Esophagus muscularis mucosa (tissue), 4 donors: ENCODE measurements around the gene PPP6R1.

Source experiments
- EP300 ChIP-seq: sonication (generic); formaldehyde crosslinking; IDR thresholded peaks from one replicate; pipeline ENCODE4 v1.6.1; 2017; ENCODE audit warnings: antibody characterized with exemption
- POLR2AphosphoS5 ChIP-seq, 2 donors: sonication (generic); formaldehyde crosslinking; IDR thresholded peaks; one replicate each; pipeline ENCODE4 v1.6.1; 2017; ENCODE audit warnings: antibody characterized with exemption in 2 of 2
- TF ChIP-seq, protein P1 (sequence below), 3 experiments: fragments of 200-600 bp in 2 of 3; fragments of 450-650 bp in 1 of 3; sonication (generic) in 2 of 3; IDR thresholded peaks; one replicate each; pipeline ENCODE4 v1.5.1; 2017 to 2019; ENCODE audit warnings: antibody characterized with exemption in 3 of 3, mild to moderate bottlenecking in 2 of 3, moderate library complexity in 1 of 3

- TF ChIP-seq, protein P1, sequence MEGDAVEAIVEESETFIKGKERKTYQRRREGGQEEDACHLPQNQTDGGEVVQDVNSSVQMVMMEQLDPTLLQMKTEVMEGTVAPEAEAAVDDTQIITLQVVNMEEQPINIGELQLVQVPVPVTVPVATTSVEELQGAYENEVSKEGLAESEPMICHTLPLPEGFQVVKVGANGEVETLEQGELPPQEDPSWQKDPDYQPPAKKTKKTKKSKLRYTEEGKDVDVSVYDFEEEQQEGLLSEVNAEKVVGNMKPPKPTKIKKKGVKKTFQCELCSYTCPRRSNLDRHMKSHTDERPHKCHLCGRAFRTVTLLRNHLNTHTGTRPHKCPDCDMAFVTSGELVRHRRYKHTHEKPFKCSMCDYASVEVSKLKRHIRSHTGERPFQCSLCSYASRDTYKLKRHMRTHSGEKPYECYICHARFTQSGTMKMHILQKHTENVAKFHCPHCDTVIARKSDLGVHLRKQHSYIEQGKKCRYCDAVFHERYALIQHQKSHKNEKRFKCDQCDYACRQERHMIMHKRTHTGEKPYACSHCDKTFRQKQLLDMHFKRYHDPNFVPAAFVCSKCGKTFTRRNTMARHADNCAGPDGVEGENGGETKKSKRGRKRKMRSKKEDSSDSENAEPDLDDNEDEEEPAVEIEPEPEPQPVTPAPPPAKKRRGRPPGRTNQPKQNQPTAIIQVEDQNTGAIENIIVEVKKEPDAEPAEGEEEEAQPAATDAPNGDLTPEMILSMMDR (IDR thresholded peaks at IDR 0.05) = no peak
- no peak for TF ChIP-seq EP300
- no peak for TF ChIP-seq POLR2AphosphoS5 (IDR thresholded peaks at IDR 0.05)
Measured at GRCh38 chr19:55297267-55297666, 38.5 kb upstream of the PPP6R1 start.
